Measurements from ENCODE around the gene MAGEB16. TPM values are rescaled to one million over a fixed set of nuclear protein-coding genes. Genes with fewer than 3 reads are reported as not detected.

The MAGEB16 gene
- total and polyA plus RNA-seq, 2 of the 8 experiments (the other 6 are each of a cell fraction or from before 2014, with no cell fraction given) = not detected

DNA sequence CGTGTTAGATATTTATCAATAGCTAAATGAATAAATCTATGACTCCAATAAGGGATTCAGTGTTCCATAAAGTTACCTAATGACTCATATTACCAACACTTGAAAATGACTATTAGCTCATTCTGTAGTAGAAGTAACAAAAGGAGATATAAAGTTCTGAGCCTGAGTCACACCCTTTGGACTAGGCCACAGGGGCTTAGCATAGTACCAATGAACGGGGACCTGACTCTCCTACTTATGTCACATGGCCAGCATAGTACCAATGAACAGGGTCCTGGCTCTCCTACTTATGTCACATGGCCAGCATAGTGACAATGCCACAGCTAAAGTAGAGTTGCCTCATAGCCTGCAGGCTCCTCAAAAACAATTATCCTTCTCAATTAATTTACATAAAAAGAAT is 43.7 kb downstream of the MAGEB16 start:
- H3K23me2 ChIP-seq (ENCODE audit: low read depth, low read length) = no peaks in the 10 kb centered on the region
- H3K4me1 ChIP-seq (replicated peaks in 1 of 4; ENCODE audit: control insufficient read depth in 3 of 4, insufficient read depth in 4 of 4, low read length in 3 of 4) = no peaks in the 10 kb centered on the region
- H3K79me1 ChIP-seq (ENCODE audit: low read depth, low read length) = no peaks in the 10 kb centered on the region
- POLR2A ChIA-PET (ENCODE audit: partially characterized antibody) = no interaction called here
- 100% methylated on average over 2 of the region's 2 CpGs; no CpG with 5 or more reads in 1 of the 2 experiments for WGBS, 2 experiments (ENCODE audit: extremely low coverage in 1 of 2, insufficient coverage in 1 of 2, insufficient read length in 1 of 2, insufficient replicate concordance in 2 of 2, low coverage in 1 of 2, low lambda C conversion rate in 2 of 2, missing lambda C conversion rate in 1 of 2)
- H4K91ac ChIP-seq (replicated peaks; ENCODE audit: insufficient read length, low read length) = no peak overlapping the region
- no peaks in the 10 kb centered on the region for H4K20me1 ChIP-seq (replicated peaks in 1 of 2; ENCODE audit: control insufficient read depth in 1 of 2, insufficient read depth in 2 of 2, low read length in 2 of 2)
- H2AFZ ChIP-seq (ENCODE audit: low read length) = no peak overlapping the region
- CTCF ChIA-PET (ENCODE audit: partially characterized antibody) = no interaction called here
- H3K79me2 ChIP-seq (ENCODE audit: control insufficient read depth in 1 of 2, insufficient read depth in 2 of 2, low read length in 2 of 2) = no peaks in the 10 kb centered on the region
- no peak overlapping the region for H3K14ac ChIP-seq (ENCODE audit: insufficient read length)
- H2BK20ac ChIP-seq (ENCODE audit: low read length) = no peak overlapping the region
- no peak for FAIRE-seq
- no peak overlapping the region for H4K5ac ChIP-seq (ENCODE audit: insufficient read length, low read depth, low read length)
- no peak for DNase-seq (ENCODE audit: low read depth in 1 of 2, low spot score in 2 of 2)
- H3K27me3 ChIP-seq (replicated peaks in 1 of 4; ENCODE audit: control insufficient read depth in 3 of 4, extremely low read depth in 1 of 4, insufficient read depth in 3 of 4, low read length in 3 of 4) = no peaks in the 10 kb centered on the region
- no peak overlapping the region for H2AK5ac ChIP-seq (ENCODE audit: low read depth, low read length)
- H2BK12ac ChIP-seq (ENCODE audit: low read depth, low read length) = no peak overlapping the region
- no peak overlapping the region for H3K4me3 ChIP-seq (ENCODE audit: extremely low read depth in 1 of 4, insufficient read depth in 2 of 4, low read depth in 3 of 4, low read length in 4 of 4)
- H3K4me2 ChIP-seq (ENCODE audit: insufficient read depth in 1 of 2, low read depth in 2 of 2, low read length in 2 of 2) = no peak overlapping the region
- H3K23ac ChIP-seq (ENCODE audit: insufficient read length) = no peak overlapping the region
- no peak overlapping the region for H4K8ac ChIP-seq (ENCODE audit: extremely low read depth, insufficient read depth, low read length)
- H2BK120ac ChIP-seq (replicated peaks; ENCODE audit: low read depth, low read length) = no peak overlapping the region
- no peak overlapping the region for H2BK5ac ChIP-seq (ENCODE audit: low read depth, low read length)
- no peak overlapping the region for H3K9ac ChIP-seq (replicated peaks in 1 of 4; ENCODE audit: extremely low read depth in 1 of 4, low read depth in 3 of 4, low read length in 3 of 4)
- no peaks in the 10 kb centered on the region for H3K36me3 ChIP-seq (ENCODE audit: control insufficient read depth in 2 of 4, insufficient read depth in 4 of 4, low read length in 3 of 4)
- H2BK15ac ChIP-seq (ENCODE audit: low read length) = no peak overlapping the region
- no peak overlapping the region for H3K18ac ChIP-seq (ENCODE audit: extremely low read depth, low read length)
- TF ChIP-seq PHF8 (conservative IDR thresholded peaks at IDR 0.05; ENCODE audit: low read depth, low read length) (no peak), SRF (IDR thresholded peaks at IDR 0.05; ENCODE audit: low read depth, low read length) (no peak), FOSL1 (IDR thresholded peaks at IDR 0.05; ENCODE audit: insufficient read depth, low read depth, low read length) (no peak), SIX5 (IDR thresholded peaks at IDR 0.05; ENCODE audit: low read depth, low read length) (no peak), MAFK (IDR thresholded peaks at IDR 0.05; ENCODE audit: low read depth, low read length) (no peak), JUND (IDR thresholded peaks at IDR 0.05; ENCODE audit: low read length) (no peak)
- TF ChIP-seq, protein P1, sequence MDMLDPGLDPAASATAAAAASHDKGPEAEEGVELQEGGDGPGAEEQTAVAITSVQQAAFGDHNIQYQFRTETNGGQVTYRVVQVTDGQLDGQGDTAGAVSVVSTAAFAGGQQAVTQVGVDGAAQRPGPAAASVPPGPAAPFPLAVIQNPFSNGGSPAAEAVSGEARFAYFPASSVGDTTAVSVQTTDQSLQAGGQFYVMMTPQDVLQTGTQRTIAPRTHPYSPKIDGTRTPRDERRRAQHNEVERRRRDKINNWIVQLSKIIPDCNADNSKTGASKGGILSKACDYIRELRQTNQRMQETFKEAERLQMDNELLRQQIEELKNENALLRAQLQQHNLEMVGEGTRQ (IDR thresholded peaks at IDR 0.05; ENCODE audit: low read length) = no peak
- TF ChIP-seq, protein P2, sequence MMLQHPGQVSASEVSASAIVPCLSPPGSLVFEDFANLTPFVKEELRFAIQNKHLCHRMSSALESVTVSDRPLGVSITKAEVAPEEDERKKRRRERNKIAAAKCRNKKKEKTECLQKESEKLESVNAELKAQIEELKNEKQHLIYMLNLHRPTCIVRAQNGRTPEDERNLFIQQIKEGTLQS (IDR thresholded peaks at IDR 0.05; ENCODE audit: insufficient read depth, low read depth, low read length) = no peak
- no peaks in the 10 kb centered on the region; a peak in 1 of 4 replicates for H3K9me3 ChIP-seq (ENCODE audit: insufficient read depth in 2 of 2, low read depth in 1 of 2, low read length in 1 of 2)
- H3K27ac ChIP-seq (ENCODE audit: low read depth, low read length) = no peak overlapping the region
- no peak overlapping the region for H3K56ac ChIP-seq (replicated peaks; ENCODE audit: insufficient read length, low read depth, low read length)
- no peak overlapping the region for H3K4ac ChIP-seq (replicated peaks; ENCODE audit: insufficient read length, low read depth, low read length)
